GM06990 (cell line): ENCODE measurements around the gene AADAC.

Source experiments
- DNase-seq: peaks from one replicate; pipeline ENCODE4 v3.0.0-alpha.2; 2011; ENCODE audit not compliant: insufficient read length; ENCODE audit errors: extremely low read depth
- H3K27me3 ChIP-seq: replicated peaks from 2 replicates; pipeline ENCODE4 v1.6.0; 2011; ENCODE audit warnings: low read length; ENCODE audit not compliant: control insufficient read depth, insufficient read depth
- H3K36me3 ChIP-seq: 2 replicates; pipeline ENCODE4 v1.5.1; 2011; ENCODE audit warnings: low read length; ENCODE audit not compliant: control insufficient read depth, insufficient read depth
- H3K4me3 ChIP-seq: replicated peaks from 2 replicates; pipeline ENCODE4 v1.5.1; 2011; ENCODE audit warnings: low read depth, mild to moderate bottlenecking, control low read depth, low read length
- CTCF ChIP-seq: IDR thresholded peaks from 2 replicates; pipeline ENCODE4 v1.5.1; 2011; ENCODE audit warnings: low read length, control low read depth, mild to moderate bottlenecking, inconsistent platforms; ENCODE audit not compliant: insufficient read depth, poor library complexity, severe bottlenecking

The AADAC gene

DNA sequence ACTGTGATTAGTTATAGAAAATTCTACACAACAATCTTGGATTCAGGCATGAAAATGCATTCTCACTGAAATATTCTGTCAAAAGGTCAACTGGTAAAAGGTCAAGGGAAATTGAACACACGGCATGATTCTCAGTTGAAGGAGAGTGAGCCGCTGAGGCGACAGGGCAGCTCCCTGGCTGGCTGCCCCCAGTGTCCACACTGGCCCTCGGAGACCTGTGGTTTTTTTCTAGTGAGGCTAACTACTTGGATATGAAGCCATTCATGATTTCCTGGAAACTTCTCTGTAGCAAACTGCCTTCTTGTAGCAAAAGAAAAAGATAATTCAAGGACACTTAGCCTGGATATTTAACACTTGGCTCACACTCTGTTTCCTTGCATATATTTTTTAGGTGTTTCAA, 43.0 kb upstream of the AADAC start:
- Histone ChIP-seq H3K27me3 (no peaks in the 10 kb centered on the region), H3K36me3 (no peaks in the 10 kb centered on the region), H3K4me3 (no peak overlapping the region)
- no peak for TF ChIP-seq CTCF
- DNase-seq: no peak

- H3K27me3 ChIP-seq: no peaks in the 10 kb centered on the region
- no peaks in the 10 kb centered on the region for H3K36me3 ChIP-seq
- no peak for TF ChIP-seq CTCF
- no peak for DNase-seq
- H3K4me3 ChIP-seq: no peak overlapping the region
Measured at GRCh38 chr3:151772825-151773480, 41.0 kb upstream of the AADAC start.

DNA sequence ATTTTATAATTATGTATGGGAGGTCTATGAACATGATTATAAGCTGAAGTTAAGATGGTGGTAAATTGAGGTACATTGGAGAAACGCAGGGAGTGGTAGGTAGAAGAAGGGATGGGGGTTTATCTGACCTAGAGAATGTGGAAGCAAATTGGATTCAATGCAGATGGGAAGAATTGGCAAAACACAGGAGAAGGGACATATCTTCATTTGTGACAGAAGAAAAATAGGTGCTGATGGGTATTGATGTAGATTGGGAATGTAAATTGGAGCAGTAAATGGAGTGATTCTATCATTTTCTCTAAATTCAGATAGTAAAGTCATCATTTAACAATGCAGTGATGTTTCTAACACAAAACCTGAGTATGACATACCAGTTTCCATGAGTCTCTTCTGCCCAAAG, 39.7 kb upstream of the AADAC start:
- DNase-seq: no peak
- TF ChIP-seq CTCF: no peak
- H3K36me3 ChIP-seq: no peaks in the 10 kb centered on the region
- no peaks in the 10 kb centered on the region for H3K27me3 ChIP-seq
- H3K4me3 ChIP-seq: no peak overlapping the region

DNA sequence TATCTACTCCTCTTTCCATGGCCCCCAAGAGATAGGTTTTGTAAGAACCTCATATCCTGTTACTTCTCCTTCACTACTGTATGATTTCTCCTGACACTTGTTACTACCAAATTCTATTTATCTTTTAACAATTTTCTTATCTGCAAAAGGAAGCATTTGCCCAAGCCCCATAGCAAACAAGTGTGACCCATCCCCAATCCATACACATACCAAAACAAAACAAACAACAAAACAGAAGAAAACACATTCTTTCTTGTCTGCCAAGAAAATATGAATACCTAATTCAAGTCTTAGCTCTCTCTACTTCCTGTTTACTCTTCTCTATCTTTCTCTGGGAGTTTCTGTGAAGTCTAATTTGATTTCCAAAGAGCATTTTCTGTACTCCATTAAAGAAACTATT, 39.0 kb upstream of the AADAC start:
- Histone ChIP-seq H3K27me3 (no peaks in the 10 kb centered on the region), H3K36me3 (no peaks in the 10 kb centered on the region), H3K4me3 (no peak overlapping the region)
- no peak for TF ChIP-seq CTCF
- DNase-seq: no peak

DNA sequence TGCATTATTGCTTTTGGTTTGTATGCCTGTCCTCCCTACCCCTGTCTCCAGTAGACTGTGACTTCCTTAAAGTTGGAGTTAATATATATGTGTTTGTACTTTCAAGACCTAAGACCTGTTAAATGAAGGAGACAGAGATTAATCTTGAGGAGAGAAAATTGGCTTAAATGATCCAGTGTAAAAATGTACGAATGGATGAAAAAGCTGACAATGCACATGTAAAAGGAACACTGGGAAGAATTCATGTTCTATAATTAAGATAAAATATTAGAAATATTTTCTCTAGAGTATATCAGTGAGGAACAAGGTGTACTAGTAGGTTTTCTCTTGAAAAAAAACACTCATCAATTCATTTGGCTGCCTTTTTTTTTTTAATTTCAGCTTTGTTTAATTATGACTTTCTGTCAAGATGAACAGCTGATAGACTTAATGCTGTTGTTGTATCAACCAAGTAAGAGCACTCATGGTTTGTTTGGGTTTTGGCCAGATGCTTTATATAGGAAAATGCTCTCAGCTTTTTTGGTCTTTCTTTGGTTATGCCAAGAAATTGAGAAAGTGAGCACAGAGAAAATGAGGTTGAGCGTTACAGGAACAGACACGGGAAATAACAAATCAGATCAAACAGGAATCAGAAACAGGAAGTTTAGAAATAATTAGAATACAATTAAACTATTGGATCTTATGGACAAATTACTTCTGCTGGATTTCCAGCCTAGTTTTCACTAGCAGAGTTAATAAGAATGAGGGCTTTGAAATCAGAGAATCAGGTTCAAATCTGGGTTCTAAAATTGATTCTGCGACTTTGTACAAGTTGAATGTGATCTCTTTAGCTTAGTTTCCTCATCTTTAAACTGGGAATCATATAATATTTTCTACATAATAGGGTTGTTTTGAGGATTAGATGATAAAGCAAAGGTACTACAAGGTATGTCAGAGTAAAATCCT, 38.3 kb upstream of the AADAC start:
- Histone ChIP-seq H3K27me3 (no peaks in the 10 kb centered on the region), H3K4me3 (no peak overlapping the region), H3K36me3 (no peaks in the 10 kb centered on the region)
- no peak for TF ChIP-seq CTCF
- DNase-seq: no peak
